D341Med (cell line): ENCODE measurements around the gene ITPKC.
A peak's percentile ranks its signal among the peaks of the same experiment; 100 is the strongest.

Source experiments
- DNase-seq: peaks from one replicate; pipeline ENCODE4 v3.0.0; 2012; ENCODE audit warnings: low spot score

ITPKC gene

DNA sequence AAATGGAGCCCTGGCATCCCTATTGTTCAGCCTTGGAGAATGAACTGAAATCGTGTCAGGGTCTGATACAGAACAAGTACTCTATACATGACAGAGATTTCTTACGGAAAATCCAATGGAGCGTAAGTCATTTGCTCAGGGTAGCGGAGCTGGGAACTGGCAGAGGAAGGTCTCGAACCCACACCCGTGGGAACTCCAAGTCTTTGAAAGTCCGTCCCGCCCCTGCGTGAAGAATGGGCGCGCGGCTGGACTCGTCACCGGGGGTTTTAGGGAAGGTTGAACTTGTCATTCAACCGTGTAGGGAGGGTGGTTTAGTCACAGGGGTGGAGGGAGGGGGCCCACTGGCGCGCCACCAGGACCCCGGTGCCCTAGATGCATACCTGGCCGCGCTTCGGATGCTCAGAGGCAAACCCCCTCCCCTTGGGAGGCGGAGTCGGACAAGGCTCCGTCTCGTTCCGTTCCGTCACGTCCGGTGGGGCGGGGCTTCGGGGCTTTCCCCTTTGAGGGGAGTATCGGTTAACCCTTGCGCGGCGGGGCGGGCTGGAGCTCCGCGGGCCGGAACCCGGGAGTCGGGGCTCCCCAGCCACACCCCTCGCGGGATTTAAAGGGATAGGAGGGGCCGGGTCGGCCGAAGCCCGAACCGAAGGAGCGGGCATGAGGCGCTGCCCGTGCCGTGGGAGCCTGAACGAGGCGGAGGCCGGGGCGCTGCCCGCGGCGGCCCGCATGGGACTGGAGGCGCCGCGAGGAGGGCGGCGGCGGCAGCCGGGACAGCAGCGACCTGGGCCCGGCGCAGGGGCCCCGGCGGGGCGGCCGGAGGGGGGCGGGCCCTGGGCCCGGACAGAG is at the start of gene ITPKC, which contains the start of gene COQ8B:
ITPKC (plus strand) TSS at position 631 of the 843 bp plus-strand sequence; CDS start at position 655, 24 bp downstream.
COQ8B (minus strand) TSS at position 405 of the 843 bp plus-strand sequence. CDS start 2,254 bp downstream, outside the sequence.
- peak; percentile 95 for DNase-seq

DNA sequence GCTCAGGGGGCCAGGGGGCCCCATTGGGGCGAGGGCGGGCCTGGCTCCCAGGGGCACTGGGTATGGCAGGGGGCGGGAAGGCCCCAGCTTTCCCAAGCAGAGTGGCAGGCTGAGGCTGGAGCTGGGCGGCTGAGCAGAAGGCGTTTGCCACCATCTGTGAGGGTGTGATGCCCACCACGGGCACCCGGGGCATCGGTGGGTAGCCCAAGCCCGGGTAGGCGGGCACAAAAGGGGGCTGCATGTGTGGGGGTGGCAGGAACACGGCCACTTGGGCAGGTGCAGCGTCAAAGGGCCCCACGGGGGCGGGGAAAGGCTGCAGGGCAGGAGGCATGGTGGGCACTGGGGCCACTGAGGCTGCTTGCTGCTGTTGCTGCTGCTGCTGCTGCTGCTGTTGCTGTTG is 49.3 kb upstream of the ITPKC start:
- DNase-seq = no peak

DNA sequence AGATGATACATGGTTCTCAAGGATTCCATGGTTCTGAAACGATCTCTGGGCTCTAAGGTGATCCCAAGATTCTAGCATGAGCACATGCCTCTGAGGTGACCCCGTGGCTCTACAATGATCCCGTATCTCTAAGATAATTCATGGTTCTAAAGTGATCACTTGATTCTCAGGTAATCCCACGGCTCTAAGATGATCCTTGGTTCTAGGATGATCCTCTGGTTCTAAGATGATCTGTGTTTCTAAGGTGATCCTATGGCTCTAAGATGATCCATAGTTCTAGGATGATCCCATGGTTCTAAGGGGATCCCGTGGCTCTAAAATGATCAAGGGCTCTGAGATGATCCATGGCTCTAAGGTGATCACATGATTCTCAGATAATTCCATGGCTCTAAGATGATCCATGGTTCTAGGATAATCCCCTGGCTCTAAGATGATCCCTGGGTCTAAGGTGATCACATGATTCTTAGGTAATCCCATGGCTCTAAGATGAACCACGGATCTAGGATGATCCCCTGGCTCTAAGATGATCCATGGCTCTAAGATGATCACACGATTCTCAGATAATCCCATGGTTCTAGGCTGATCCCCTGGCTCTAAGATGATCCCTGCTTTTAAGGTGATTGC is 47.8 kb upstream of the ITPKC start:
- DNase-seq = no peak

DNA sequence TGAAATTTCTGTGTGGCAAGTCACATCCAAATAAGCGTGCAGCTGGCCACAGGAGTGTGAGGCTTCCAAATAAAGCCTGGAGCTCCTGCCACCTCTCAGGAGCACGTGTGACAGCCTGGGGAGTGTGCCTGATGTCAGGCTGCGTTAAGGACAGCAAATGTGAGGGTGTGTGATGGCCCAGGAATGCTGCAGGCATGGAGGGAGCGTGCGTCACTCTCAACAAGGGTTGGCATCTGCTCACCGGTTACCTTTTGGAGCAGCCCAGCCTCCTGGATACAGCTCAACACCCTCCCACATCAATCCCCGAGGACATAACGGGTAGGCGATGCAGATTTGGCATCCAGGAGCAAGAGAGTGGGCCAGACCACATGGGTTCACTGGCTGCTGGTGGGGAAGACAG is 45.5 kb upstream of the ITPKC start:
- DNase-seq = no peak

DNA sequence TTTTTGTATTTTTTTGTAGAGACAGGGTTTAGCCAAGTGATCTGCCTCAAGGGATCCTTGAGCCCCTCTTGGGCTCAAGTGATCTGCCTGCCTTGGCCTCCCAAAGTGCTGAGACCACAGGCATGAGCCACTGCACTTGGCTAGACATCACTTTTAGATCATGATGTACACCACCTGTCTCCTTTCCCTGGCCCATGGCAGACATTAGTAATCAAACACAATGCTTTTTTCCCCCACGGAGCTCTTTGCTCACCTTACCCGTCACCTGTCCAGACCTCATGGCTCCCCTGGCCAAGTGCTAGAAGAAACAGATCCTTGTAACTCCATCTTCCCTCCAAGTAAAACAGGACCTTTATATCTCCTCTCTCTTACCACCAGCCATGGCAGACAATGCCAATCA is 44.9 kb upstream of the ITPKC start:
- no peak for DNase-seq

DNA sequence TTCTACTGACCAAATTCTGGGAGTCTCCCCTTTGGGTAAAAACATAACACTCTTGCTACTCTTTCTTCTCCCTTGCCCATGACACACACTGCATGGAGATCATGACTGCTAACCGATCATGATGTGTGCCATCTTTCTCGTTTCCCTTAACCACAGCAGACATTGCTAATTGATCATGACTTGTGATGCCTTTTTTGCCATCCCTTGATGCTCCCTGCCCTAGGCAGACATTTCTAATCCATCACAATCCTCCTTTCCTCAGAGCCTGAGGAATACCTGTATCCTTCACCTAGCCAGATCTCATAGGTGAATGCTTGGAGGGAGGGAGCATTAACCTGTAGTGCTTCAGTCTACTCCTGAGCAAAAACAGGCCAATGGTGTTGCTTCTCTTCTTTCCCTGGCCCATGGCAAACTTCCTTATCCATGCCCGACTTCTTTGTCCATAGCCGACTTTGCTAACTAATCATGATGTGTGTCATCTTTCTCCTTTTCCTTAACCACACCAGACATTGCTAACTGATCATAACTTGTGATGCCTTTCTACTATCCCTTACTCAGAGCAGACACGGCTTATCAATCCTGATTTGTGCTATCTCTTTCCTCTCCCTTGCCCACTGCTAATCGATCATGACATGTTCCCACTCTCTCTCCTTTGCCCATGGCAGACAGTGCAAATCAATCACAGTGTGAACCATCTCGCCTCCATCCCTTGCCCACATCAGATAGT is 44.2 kb upstream of the ITPKC start:
- no peak for DNase-seq

DNA sequence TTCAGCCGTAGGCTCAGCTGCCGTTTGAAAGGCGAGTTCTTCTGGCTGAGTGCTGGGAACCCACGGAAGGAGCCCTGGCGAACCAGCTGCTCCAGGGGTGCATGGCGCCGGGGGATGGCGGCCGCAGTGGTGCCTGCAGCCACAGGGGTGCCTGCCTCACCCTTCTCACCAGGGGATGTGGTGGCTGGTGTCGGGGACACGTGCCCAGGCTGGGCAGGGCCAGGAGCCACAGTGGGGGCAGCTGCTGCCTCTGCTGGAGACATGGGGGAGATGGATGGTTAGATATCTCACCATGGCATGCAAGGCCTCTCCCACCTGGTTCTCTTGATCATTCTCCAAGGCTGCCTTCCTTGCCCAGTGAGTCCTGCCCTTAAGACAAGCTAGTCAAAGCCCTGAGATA is 43.5 kb upstream of the ITPKC start:
- no peak for DNase-seq

DNA sequence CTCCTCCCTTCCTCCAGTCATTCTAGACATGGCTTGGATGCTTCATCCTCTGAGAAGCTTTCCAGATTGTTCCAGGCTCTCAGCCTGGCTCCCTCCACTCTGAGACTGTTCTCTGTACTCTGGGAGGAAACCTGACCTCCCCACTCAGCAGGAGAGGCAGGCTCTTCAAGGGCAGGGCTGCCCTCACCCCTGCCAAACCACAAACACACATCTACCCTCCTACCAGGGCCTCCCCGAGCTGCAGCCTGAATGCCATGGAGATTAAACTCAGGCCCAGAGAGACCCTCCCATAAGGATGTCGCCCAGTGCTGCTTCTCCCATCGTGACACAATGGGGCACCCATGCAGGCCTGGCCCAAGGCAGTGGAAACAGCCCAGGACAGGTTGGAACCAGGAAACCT is 42.6 kb upstream of the ITPKC start:
- DNase-seq = no peak

DNA sequence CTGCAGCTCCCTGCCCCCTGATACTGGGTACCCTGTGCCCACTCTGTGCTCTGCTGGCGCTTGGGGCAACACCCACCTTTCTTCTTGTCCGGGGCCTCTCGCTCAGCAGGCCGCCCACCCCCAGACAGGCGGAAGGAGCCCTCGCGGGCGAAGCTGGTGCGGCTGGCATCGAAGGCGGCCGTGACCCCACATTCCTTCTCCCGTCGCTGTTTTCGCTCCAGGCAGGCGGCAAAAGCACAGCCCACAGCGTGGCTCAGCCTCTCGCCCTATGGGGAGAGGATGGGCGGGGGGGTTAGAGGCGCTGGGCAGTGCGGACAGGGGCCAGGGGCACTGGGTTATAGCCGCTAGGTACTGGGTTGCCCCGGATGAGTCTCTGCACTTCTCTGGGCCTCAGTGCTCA is 39.8 kb upstream of the ITPKC start:
- no peak for DNase-seq

DNA sequence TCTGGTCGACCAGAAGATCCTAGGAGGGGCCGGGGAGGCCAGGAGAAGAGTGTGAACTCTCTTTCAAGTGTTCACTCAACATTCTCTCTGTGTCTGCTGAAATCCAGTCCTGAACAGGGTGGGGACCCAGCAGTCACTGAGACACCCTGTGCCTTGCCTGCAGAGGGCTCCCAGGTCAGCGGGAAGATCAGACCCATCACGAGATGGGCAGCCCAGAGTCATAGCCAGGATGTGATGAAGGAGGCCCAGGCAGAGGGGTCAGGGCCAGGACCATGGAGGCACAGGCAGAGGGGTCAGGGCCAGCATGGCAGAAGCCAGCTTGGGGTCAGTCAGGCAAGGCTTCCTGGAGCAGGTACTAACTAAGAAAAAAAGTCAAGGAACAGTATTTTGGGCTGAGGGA is 35.9 kb upstream of the ITPKC start:
- no peak for DNase-seq

DNA sequence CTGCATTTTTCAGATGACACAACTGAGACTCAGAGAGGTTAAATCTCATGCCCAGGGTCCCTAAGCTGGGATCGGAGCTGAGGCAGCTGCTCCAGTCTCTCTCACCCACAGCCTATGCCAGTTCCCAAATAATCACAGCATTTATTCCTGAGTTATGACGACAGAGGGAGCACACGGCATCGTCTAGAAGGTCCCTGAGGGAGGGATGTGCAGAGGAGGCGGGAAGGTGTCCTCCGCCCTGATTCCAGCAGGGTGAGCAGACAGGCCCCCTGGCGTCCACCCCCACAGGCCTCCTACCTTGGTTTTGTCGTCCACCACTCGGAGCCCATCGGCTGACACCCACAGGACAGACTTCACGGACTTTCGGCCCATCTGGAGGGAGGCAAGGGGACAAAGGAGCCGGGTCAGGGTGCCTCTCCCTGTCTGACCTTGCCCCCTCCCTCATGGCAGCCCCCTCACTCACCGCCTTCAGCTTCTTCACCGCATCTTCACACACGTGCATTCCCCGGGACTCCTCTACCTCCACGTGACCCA is 34.4 kb upstream of the ITPKC start:
- peak; percentile 81 for DNase-seq

DNA sequence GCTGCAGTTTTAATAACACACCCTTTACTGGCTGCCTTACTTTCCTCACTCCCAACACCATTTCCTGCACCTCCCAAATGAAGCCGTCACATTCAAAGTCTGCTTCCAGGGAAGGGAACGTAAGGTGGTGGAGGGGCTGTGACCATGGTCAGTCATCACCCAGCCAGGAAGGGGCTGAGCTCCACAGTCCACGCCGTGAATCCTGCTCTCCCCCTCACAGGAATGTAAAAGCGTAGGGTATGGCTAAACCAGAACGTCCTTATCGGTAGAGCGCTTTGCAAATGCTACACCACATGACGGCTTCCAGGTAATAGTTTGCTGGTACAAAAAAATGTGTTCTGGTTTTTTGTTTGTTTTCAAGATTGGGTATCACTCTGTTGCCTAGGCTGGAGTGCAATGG is 33.5 kb upstream of the ITPKC start:
- DNase-seq = no peak

DNA sequence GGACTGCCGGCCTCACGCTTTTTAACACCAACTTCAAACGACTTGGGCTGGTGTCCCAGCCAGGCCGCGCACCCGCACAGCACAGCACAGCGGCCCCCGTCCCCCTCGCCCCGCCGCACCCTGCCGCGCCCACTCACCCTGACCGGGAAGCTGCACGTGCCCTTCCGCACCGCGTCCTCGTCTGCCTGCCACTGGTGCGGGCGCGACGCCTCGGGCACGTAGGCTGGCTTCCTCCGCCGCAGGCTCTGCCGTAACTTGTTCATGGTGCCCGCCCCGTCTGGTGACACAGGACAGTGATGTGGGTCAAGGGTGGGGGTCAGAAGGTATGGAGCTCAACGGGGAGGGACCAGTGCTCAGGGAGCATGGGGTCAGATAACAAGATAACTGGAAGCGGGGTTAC is 32.6 kb upstream of the ITPKC start:
- DNase-seq = no peak

DNA sequence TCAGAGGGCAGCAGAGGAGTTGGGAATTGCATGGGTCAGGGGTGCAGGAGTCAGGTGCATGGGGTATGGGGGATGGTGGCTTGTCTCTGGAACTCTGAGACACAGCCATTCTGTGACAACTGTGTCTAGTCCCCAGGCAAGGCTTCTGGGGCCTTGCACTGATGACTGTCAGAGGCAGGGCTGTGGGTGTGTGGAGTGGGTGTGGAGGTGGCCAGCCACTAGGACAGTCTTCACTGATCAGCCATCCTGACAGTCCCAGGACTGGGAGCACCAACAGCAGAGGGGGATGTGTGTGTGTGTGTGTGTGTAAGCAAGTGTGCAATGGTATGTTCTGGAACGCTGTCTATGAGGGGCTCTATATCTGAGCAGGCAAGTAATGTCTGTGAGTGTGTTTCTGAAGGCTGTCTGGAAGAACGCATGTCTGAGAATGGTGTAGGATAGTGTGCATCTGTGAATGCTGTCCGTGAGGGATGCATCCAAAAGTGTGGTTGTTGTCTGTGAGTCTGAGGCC is 31.8 kb upstream of the ITPKC start:
- no peak for DNase-seq

DNA sequence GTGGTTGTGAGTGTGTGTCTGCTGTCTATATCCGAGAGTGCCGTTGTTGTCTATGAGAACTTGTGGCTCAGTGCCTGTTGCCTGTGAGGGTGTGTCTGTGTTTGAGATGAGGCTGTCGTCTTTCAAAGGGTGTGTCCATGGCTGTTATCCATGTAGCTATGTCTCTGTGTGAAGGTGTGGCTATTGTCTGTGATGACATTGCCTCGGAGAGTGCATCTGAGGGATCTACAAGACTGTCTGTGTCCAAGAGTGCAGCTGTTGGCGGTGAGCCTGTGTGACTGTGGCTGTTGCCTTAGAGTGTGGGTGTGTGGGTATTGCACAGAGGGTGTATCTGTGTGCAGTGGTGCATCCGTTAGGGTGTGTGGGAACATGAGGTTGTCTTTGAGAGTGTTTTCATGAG is 31.3 kb upstream of the ITPKC start:
- no peak for DNase-seq

DNA sequence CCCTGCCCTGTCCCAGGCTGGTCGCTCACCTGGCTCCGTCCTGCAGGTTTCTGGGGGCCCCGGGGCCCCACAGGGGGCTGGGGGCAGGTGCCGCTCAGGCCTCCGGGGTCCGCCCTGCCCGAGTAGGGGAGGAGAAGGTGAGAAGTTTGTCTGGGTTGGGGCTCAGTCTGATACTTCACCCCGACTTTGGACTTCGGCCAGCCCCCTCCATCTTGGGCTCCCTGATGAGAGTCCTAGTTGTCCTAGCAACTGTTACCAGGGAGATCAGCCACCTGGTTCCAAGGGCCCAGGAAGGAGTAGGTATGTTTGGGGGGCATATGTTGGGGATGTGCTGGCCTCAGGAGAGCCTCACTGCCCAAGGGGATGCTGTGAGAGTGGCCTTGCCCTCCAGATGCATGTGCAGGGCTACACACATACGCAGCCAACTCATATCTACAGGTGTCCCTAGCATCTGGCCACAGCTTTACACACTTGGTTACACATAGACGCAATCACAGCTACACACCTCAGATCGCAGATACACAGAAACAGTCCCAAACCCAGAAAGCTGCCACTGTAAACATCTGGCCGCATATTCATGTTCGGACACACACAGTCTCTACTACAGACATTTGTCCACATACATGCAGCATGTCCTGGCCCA is 29.9 kb upstream of the ITPKC start:
- DNase-seq = no peak

DNA sequence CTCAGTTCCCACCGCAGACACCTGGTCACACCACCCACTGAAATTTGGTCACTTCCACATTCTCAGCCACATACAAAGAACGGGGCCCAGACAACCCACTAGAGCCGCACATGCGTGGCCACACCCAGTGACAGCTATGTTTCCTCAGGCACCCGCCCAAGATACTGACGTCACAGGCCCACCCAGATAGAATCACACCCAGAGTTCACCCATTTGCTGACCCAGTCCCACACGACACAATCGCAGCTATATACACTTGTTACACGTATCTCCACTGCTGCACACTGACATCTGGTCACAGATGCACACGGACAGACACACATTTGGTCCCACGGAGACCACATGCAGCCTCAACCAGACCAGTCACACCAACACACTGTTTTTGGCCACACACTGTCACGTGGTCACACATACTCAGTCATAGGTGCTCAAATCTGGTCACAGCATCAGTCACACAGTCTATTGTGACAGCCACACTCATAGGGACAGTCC is 29.3 kb upstream of the ITPKC start:
- DNase-seq = no peak

DNA sequence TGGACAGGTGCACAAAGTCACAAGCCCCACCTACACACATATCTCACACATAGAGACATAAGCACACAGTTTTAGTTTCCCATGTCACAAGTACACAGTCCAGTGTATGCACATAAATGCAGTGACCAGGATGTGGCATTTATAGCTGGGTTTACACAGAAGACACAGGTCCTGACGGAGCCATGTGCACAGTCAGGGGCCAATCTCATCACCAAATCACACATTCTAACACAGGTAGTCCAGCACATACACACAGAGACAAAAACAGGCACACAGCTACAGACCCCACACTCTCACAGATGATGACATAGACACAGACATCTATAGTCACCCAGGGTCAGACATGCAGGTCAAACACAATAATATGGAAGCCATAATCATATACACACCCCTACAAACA is 28.6 kb upstream of the ITPKC start:
- DNase-seq = no peak

DNA sequence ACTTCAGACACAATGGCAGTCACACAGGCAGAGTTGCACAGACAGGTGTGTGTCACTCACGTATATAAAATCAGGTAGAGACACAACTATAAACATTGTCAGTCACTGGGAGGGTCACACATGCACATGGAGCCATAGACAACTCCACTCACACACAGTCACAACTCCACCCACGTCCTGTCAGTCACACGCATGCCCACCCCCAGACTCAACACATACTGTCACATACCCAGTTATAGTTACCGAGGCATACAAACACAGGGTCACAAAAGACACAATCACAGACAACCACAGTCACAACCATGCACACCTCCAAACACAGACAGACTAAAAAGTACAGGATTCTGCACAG is 27.9 kb upstream of the ITPKC start:
- no peak for DNase-seq

DNA sequence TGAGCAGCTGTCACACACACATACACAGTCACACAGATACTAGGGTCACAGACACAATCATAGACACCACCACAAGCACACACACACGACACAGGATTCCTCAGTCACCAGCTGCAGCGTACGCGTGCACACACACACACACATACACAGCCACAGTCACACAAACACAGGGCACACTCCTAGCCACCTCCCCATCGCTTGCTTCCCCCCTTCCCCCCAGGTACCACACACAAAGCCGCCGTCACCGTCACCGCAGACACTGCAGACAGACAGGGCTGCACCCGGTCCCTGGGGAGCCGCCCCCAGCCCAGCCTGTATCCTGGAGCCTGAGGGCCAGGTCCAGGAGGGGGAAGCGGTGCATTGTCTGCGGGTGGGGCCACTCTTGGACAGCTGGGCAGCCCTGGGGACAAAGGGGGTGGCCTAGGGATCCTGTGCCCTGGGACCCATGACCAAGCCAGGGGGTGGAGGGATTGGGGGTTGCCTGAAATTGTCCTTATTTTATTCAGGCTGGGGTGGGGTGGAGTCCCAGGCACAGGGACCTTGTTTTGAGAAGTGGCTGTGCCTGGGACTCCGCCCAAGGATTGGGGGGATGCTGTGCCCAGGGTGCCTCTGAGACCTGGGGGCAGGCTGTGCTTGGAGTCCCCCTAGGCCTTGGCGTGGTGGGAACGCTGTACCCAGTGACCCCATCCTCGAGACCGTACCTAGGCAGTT is 27.4 kb upstream of the ITPKC start:
- DNase-seq = no peak

DNA sequence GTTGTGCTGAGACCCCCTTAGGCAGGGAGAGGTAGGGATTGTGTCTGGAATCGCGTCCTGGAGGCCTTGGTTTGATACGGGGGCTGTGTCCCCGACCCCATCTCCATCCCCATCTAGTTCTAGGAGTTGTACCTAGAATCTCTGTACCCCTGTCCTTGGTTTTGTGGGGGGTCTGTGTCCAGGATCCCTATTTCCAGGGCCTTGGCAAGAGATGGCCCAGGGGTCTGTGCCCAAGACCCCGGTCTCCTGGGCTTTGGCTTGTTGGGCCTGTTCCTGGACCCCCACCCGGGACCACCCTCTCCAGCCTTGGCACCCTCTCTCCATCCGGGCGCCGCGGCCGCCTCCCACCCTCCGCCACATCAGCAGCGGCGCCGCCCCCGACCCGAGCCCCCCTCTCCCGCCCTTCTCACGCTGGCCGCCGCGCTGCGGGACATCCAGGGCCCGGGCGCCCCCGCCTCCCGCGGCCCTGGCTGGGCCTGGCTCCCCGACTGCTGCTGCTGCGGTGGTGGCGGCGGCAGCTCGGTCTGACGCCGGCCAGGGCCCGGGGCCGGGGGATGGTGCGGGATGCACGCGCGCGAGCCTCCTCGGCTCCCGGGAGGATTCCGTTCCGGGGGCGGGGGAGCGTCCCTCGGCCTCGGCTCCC is 26.7 kb upstream of the ITPKC start, which contains the start of gene NUMBL:
NUMBL (minus strand) TSS at position 602 of the 643 bp plus-strand sequence; CDS start at position 434, 168 bp downstream.
- DNase-seq = no peak
